GM12878 (cell line): ENCODE results near the gene DUSP10. TPM values are rescaled to one million over a fixed set of nuclear protein-coding genes. Genes with fewer than 3 reads are reported as not detected.

Experiments used
- ATAC-seq: fragments of 200-7000 bp; cut with Tn5 transposase; 3 replicates; pipeline ENCODE4 v1.9.1; 2020; ENCODE audit warnings: mild to moderate bottlenecking, moderate library complexity
- BruUV-seq: library from RNA; stranded (reverse); fragments of 400-500 nt; replicated peaks from 2 replicates; lab custom pipeline; 2021; lab: Mats Ljungman, UMichigan
- CTCF ChIA-PET: fragments of 300-600 bp; sonication (Branson Sonifier 250); formaldehyde crosslinking; extraction: SDS; loops from one replicate; lab custom pipeline; 2021; ENCODE audit warnings: inconsistent platforms; lab: Yijun Ruan, JAX
- POLR2A ChIA-PET: fragments of 350-600 bp; formaldehyde crosslinking; extraction: SDS; loops from one replicate; lab custom pipeline; 2021; ENCODE audit warnings: inconsistent platforms; lab: Charles Lee
- RAD21 ChIA-PET: fragments of 300-600 bp; sonication (Branson Sonifier 250); formaldehyde crosslinking; loops from one replicate; lab custom pipeline; 2023; ENCODE audit warnings: antibody characterized with exemption; ENCODE audit not compliant: unreplicated experiment; lab: Charles Lee
- SMC1A ChIA-PET: fragments of 300-600 bp; sonication (Branson Sonifier 250); formaldehyde crosslinking; loops from one replicate; lab custom pipeline; 2023; ENCODE audit not compliant: unreplicated experiment, uncharacterized antibody; lab: Charles Lee
- DNase-seq: peaks from one replicate; pipeline ENCODE4 v3.0.0-alpha.2; 2011; ENCODE audit warnings: low read depth, low spot score
- FAIRE-seq: peaks from 3 replicates; lab custom pipeline; 2011; peaks lifted over from hg19 to GRCh38; lab: Jason Lieb, UNC
- H2AFZ ChIP-seq: 2 replicates; pipeline ENCODE4 v1.6.0; 2011; ENCODE audit warnings: low read depth, low read length, control low read depth; ENCODE audit not compliant: control insufficient read depth
- H3K27ac ChIP-seq: 2 replicates; pipeline ENCODE4 v1.5.1; 2011; ENCODE audit warnings: control low read depth; ENCODE audit not compliant: control insufficient read depth, insufficient read depth
- H3K27me3 ChIP-seq, 2 experiments: replicated peaks in 1 of 2; 2 replicates each; pipeline versions ENCODE4 v1.6.0 to v1.6.1; 2011; ENCODE audit warnings: low read length in 1 of 2; ENCODE audit not compliant: control insufficient read depth in 2 of 2, insufficient read depth in 2 of 2
- H3K36me3 ChIP-seq, 2 experiments: 2 replicates each; pipeline ENCODE4 v1.5.1; 2011; ENCODE audit warnings: low read length in 1 of 2; ENCODE audit not compliant: control insufficient read depth in 2 of 2, insufficient read depth in 2 of 2
- H3K4me1 ChIP-seq: 2 replicates; pipeline ENCODE4 v1.6.1; 2011; ENCODE audit warnings: mild to moderate bottlenecking, low read length, moderate library complexity, mixed read lengths; ENCODE audit not compliant: control insufficient read depth, insufficient read depth
- H3K4me2 ChIP-seq: 2 replicates; pipeline ENCODE4 v1.6.0; 2011; ENCODE audit warnings: control low read depth; ENCODE audit not compliant: control insufficient read depth, insufficient read depth
- H3K4me3 ChIP-seq: fragments of 200-600 bp; sonication (generic); 2 replicates; pipeline ENCODE4 v1.5.1; 2016
- H3K79me2 ChIP-seq: 2 replicates; pipeline ENCODE4 v1.6.0; 2011; ENCODE audit warnings: low read length; ENCODE audit not compliant: control insufficient read depth, insufficient read depth
- H3K9ac ChIP-seq: 2 replicates; pipeline ENCODE4 v1.8.0; 2011; ENCODE audit warnings: low read length, control low read depth, mixed read lengths; ENCODE audit not compliant: control insufficient read depth, insufficient read depth
- H3K9me3 ChIP-seq: replicated peaks from 3 replicates; pipeline ENCODE4 v1.5.1; 2011; ENCODE audit warnings: mild to moderate bottlenecking, low read length; ENCODE audit not compliant: control insufficient read depth, insufficient read depth
- H4K20me1 ChIP-seq: 2 replicates; pipeline ENCODE4 v1.6.0; 2011; ENCODE audit not compliant: control insufficient read depth, insufficient read depth
- CHD1 ChIP-seq: IDR thresholded peaks from 2 replicates; pipeline ENCODE4 v1.6.1; 2012; ENCODE audit warnings: low read depth, low read length, improper control_type of control experiment
- EED ChIP-seq: sonication (generic); IDR thresholded peaks from 2 replicates; pipeline ENCODE4 v1.6.1; 2016; ENCODE audit warnings: antibody characterized with exemption, low read depth
- HDGF ChIP-seq: fragments of 450-650 bp; IDR thresholded peaks from 2 replicates; pipeline ENCODE4 v1.6.1; 2016; ENCODE audit warnings: antibody characterized with exemption
- KAT2A ChIP-seq: conservative IDR thresholded peaks from 2 replicates; pipeline ENCODE4 v1.6.1; 2011; ENCODE audit warnings: low read depth, low read length; ENCODE audit not compliant: control insufficient read depth
- NKRF ChIP-seq: fragments of 450-650 bp; conservative IDR thresholded peaks from 2 replicates; pipeline ENCODE4 v1.6.1; 2017; ENCODE audit warnings: mild to moderate bottlenecking, moderate library complexity
- PRDM15 ChIP-seq: fragments of 450-650 bp; formaldehyde crosslinking; IDR thresholded peaks from 2 replicates; pipeline ENCODE4 v1.4.0; 2020; ENCODE audit warnings: mild to moderate bottlenecking, moderate library complexity
- SMAD1 ChIP-seq: fragments of 450-650 bp; IDR thresholded peaks from 2 replicates; pipeline ENCODE4 v1.6.1; 2018; ENCODE audit warnings: mild to moderate bottlenecking, low read depth; ENCODE audit not compliant: partially characterized antibody
- SMAD5 ChIP-seq: IDR thresholded peaks from 2 replicates; pipeline ENCODE4 v1.6.1; 2016; ENCODE audit warnings: antibody characterized with exemption, low read depth
- ZBTB11 ChIP-seq: fragments of 450-650 bp; formaldehyde crosslinking; IDR thresholded peaks from 2 replicates; pipeline ENCODE4 v1.5.0; 2022; ENCODE audit warnings: mild to moderate bottlenecking, missing genetic modification characterization
- WGBS: methylation state at CpG from one replicate; pipeline ENCODE4 v1.1.6; 2016; ENCODE audit warnings: low lambda C conversion rate; ENCODE audit not compliant: insufficient replicate concordance, insufficient coverage; ENCODE audit errors: missing lambda C conversion rate; 5-methylcytosine and 5-hydroxymethylcytosine counted together
- in situ Hi-C: fragments of 300-500 bp; cut with MboI; formaldehyde crosslinking; loops from 9 replicates; pipeline ENCODE4 v1.14.3; 2018; ENCODE audit warnings: mixed read lengths
- intact Hi-C: fragments of 100-400 bp; cut with micrococcal nuclease; formaldehyde crosslinking; loops from one replicate; pipeline ENCODE4 v1.14.2; 2022; ENCODE audit not compliant: unreplicated experiment
- polyA plus RNA-seq, 11 experiments: library from polyadenylated mRNA; depleted of rRNA in 4 of 11; unstranded in 6 of 11; stranded (reverse) in 5 of 11; fragments of >200 nt; fragmentation: Nextera tagmentation in 4 of 11; fragmentation: Illumina TruSeq in 1 of 11; extraction: Ambion mirVana in 4 of 11; extraction: Trizol in 1 of 11; gene quantifications; 1 replicate in 1 of 11; 2 replicates in 10 of 11; pipeline versions ENCODE4 v1.2.1 to v1.2.3, GENCODE V29; 2011 to 2016; ENCODE audit warnings: inconsistent platforms in 2 of 11, missing spikeins in 2 of 11, low read depth in 1 of 11
- total RNA-seq, 4 experiments: library from RNA; depleted of rRNA in 3 of 4; stranded (reverse); fragments of >200 nt in 3 of 4; fragmentation: Illumina TruSeq in 1 of 4; extraction: Trizol in 1 of 4; gene quantifications; 2 replicates each; pipeline versions ENCODE4 v1.2.1 to v1.2.3, GENCODE V29; 2013 to 2021

DUSP10 gene
- total and polyA plus RNA-seq, 10 of the 15 experiments (the other 5 are each of a cell fraction or from before 2014, with no cell fraction given): 20.3 to 38.4 (median 27.8) TPM

GRCh38 chr1:221788466-221788865 is 46.6 kb upstream of the DUSP10 start (continued):
- TF ChIP-seq ZBTB11 (no peak), PRDM15 (CRISPR knock-in tag) (no peak)

- no peak for ATAC-seq
- FAIRE-seq: no peak
- Histone ChIP-seq H3K9me3 (no peaks in the 10 kb centered on the region), H3K9ac (no peak overlapping the region), H2AFZ (no peak overlapping the region), H3K27me3 (no peaks in the 10 kb centered on the region), H3K27ac (no peak overlapping the region), H3K36me3 (no peaks in the 10 kb centered on the region), H3K79me2 (no peaks in the 10 kb centered on the region), H4K20me1 (no peaks in the 10 kb centered on the region), H3K4me1 (peaks cover 24% of the 10 kb centered on the region), H3K4me3 (no peak overlapping the region), H3K4me2 (no peak overlapping the region)
- in situ Hi-C loops (no loop called here), intact Hi-C loops (no loop called here)
- CTCF ChIA-PET: interaction anchor here (1.3 kb wide), 1 partner anchor 12 kb away, joined by 3 read pairs; no protein-coding TSS in a partner anchor
- RAD21 ChIA-PET: interaction anchor here (1.3 kb wide), 1 partner anchor 43 kb away, joined by 5 read pairs; no protein-coding TSS in a partner anchor
- DNase-seq: no peak
- WGBS: 81% methylated on average over 5 of the region's 5 CpGs
- POLR2A ChIA-PET: no interaction called here
- SMC1A ChIA-PET: interaction anchor here (0.6 kb wide), 1 partner anchor 8 kb away, joined by 3 read pairs; no protein-coding TSS in a partner anchor
- no TSS peak for BruUV-seq
- TF ChIP-seq HDGF (no peak), SMAD5 (no peak), SMAD1 (no peak), CHD1 (no peak), ZBTB11 (no peak), NKRF (no peak), KAT2A (no peak), EED (no peak)
Observed at GRCh38 chr1:221786647-221787046, 44.8 kb upstream of the DUSP10 start.
